Activated CD8-positive, alpha-beta memory T cell treated with anti-CD3 and anti-CD28 coated beads for 1 hour (primary cell): ENCODE data around the gene REL.
"Not testable (repeated sequence)": the region's sequence is repeated elsewhere in the genome, so short reads cannot be mapped to it uniquely, and the experiment has no call there.

ENCODE experiments used
- DNase-seq, 2 donors: peaks; one replicate each; pipeline ENCODE4 v3.0.0-alpha.2; 2020; ENCODE audit warnings: low read depth in 1 of 2; ENCODE audit errors: extremely low read depth in 1 of 2

The REL gene

GRCh38 chr2:60907329-60907728 is 26.0 kb downstream of the REL start:
- no peak for DNase-seq

GRCh38 chr2:60925994-60926740 is 44.8 kb downstream of the REL start:
- DNase-seq, result no peak

GRCh38 chr2:60926741-60927552 is 45.6 kb downstream of the REL start:
- no peak for DNase-seq

- not testable (repeated sequence) for DNase-seq
Measured at GRCh38 chr2:60932061-60932460, 50.7 kb downstream of the REL start.

GRCh38 chr2:60932954-60933353 is 51.6 kb downstream of the REL start:
- DNase-seq, result no peak

GRCh38 chr2:60934165-60934722 is 52.9 kb downstream of the REL start:
- DNase-seq, result no peak

- DNase-seq, result no peak
Measured at GRCh38 chr2:60936757-60937156, 55.4 kb downstream of the REL start.

GRCh38 chr2:60938301-60938700 is 56.9 kb downstream of the REL start:
- DNase-seq, result no peak

GRCh38 chr2:60939622-60940021 is 58.2 kb downstream of the REL start:
- no peak for DNase-seq

- no peak for DNase-seq
Measured at GRCh38 chr2:60945341-60945740, 64.0 kb downstream of the REL start.

- no peak for DNase-seq
Measured at GRCh38 chr2:60947056-60947455, 65.7 kb downstream of the REL start.

GRCh38 chr2:60948161-60948560 is 66.8 kb downstream of the REL start:
- DNase-seq, result no peak

GRCh38 chr2:60948926-60949579 is 67.7 kb downstream of the REL start:
- DNase-seq, result no peak

GRCh38 chr2:60954139-60954538 is 72.8 kb downstream of the REL start:
- DNase-seq, result no peak

GRCh38 chr2:60957224-60957623 is 75.8 kb downstream of the REL start:
- no peak for DNase-seq

GRCh38 chr2:60957643-60958042 is 76.3 kb downstream of the REL start:
- no peak for DNase-seq

GRCh38 chr2:60958361-60958760 is 77.0 kb downstream of the REL start:
- DNase-seq, result no peak

- DNase-seq, result no peak
Measured at GRCh38 chr2:60958800-60959199, 77.4 kb downstream of the REL start.

GRCh38 chr2:60959501-60959900 is 78.1 kb downstream of the REL start:
- no peak for DNase-seq

- no peak for DNase-seq
Measured at GRCh38 chr2:60960706-60961105, 79.3 kb downstream of the REL start.

GRCh38 chr2:60961457-60961856 is 80.1 kb downstream of the REL start:
- no peak for DNase-seq
